HepG2 (cell line): Measurements from ENCODE around the gene SLC8B1.

Experiments
- ARNT ChIP-seq: fragments of 450-650 bp; IDR thresholded peaks from 2 replicates; pipeline ENCODE4 v1.6.1; 2017
- CTCF ChIP-seq: sonication (generic); formaldehyde crosslinking; IDR thresholded peaks from 2 replicates; pipeline ENCODE4 v1.5.0; 2020; ENCODE audit warnings: mild to moderate bottlenecking, missing genetic modification reagents, moderate library complexity
- NFKBIZ ChIP-seq: IDR thresholded peaks from 2 replicates; pipeline ENCODE4 v1.6.1; 2018; ENCODE audit warnings: missing genetic modification reagents, missing compliant biosample characterization
- REXO4 ChIP-seq: sonication (generic); formaldehyde crosslinking; IDR thresholded peaks from 2 replicates; pipeline ENCODE4 v1.8.0; 2022; ENCODE audit warnings: missing genetic modification reagents, mild to moderate bottlenecking, borderline replicate concordance
- RNF2 ChIP-seq: fragments of 450-650 bp; conservative IDR thresholded peaks from 2 replicates; pipeline ENCODE4 v1.6.1; 2016; ENCODE audit warnings: low read depth
- ZBTB21 ChIP-seq: sonication (generic); formaldehyde crosslinking; IDR thresholded peaks from 2 replicates; pipeline ENCODE4 v1.4.0; 2020; ENCODE audit warnings: missing genetic modification reagents
- ZNF24 ChIP-seq: fragments of 450-650 bp; IDR thresholded peaks from 2 replicates; pipeline ENCODE4 v1.6.1; 2017; ENCODE audit warnings: antibody characterized with exemption, mild to moderate bottlenecking
- ZNF549 ChIP-seq: sonication (generic); formaldehyde crosslinking; IDR thresholded peaks from 2 replicates; pipeline ENCODE4 v1.5.0; 2020; ENCODE audit warnings: missing genetic modification reagents
- TF ChIP-seq, protein P1 (sequence below): sonication (generic); formaldehyde crosslinking; IDR thresholded peaks from 2 replicates; pipeline ENCODE4 v1.8.0; 2022; ENCODE audit warnings: mild to moderate bottlenecking, missing genetic modification reagents, moderate library complexity
- TF ChIP-seq, protein P2 (sequence below): sonication (generic); formaldehyde crosslinking; IDR thresholded peaks from 2 replicates; pipeline ENCODE4 v1.8.1; 2023; ENCODE audit warnings: mild to moderate bottlenecking, missing genetic modification reagents, borderline replicate concordance
- TF ChIP-seq, protein P3 (sequence below): sonication (generic); formaldehyde crosslinking; IDR thresholded peaks from 2 replicates; pipeline ENCODE4 v1.5.0; 2020; ENCODE audit warnings: missing genetic modification reagents

GRCh38 chr12:113251404-113252070 is 83.4 kb downstream of the SLC8B1 start:
- TF ChIP-seq NFKBIZ (CRISPR knock-in tag), result no peak
- TF ChIP-seq, protein P1, sequence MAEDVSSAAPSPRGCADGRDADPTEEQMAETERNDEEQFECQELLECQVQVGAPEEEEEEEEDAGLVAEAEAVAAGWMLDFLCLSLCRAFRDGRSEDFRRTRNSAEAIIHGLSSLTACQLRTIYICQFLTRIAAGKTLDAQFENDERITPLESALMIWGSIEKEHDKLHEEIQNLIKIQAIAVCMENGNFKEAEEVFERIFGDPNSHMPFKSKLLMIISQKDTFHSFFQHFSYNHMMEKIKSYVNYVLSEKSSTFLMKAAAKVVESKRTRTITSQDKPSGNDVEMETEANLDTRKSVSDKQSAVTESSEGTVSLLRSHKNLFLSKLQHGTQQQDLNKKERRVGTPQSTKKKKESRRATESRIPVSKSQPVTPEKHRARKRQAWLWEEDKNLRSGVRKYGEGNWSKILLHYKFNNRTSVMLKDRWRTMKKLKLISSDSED (CRISPR knock-in tag), result no peak
- TF ChIP-seq, protein P2, sequence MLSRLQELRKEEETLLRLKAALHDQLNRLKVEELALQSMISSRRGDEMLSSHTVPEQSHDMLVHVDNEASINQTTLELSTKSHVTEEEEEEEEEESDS (CRISPR knock-in tag), result no peak
- no peak for TF ChIP-seq CTCF (CRISPR knock-in tag)
- TF ChIP-seq RNF2, result no peak
- TF ChIP-seq, protein P3, sequence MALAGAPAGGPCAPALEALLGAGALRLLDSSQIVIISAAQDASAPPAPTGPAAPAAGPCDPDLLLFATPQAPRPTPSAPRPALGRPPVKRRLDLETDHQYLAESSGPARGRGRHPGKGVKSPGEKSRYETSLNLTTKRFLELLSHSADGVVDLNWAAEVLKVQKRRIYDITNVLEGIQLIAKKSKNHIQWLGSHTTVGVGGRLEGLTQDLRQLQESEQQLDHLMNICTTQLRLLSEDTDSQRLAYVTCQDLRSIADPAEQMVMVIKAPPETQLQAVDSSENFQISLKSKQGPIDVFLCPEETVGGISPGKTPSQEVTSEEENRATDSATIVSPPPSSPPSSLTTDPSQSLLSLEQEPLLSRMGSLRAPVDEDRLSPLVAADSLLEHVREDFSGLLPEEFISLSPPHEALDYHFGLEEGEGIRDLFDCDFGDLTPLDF (CRISPR knock-in tag), result no peak
- TF ChIP-seq ZNF24, result no peak
- TF ChIP-seq REXO4 (CRISPR knock-in tag), result no peak
- no peak for TF ChIP-seq ZNF549 (CRISPR knock-in tag)
- no peak for TF ChIP-seq ARNT
- TF ChIP-seq ZBTB21 (CRISPR knock-in tag), result no peak
